ENCODE measurements around the gene CCDC127.

The CCDC127 gene

GRCh38 chr5:187617-188451 is 30.1 kb downstream of the CCDC127 start:
- H3K4me3 ChIP-seq (ENCODE audit: low read depth, low read length): no peak overlapping the region
- DNase-seq (ENCODE audit: low read depth): no peak
- no peak for TF ChIP-seq CTCF (IDR thresholded peaks at IDR 0.05; ENCODE audit: low read depth, low read length, missing control alignments)

- TF ChIP-seq CTCF (IDR thresholded peaks at IDR 0.05; ENCODE audit: low read depth, low read length, missing control alignments): no peak
- H3K4me3 ChIP-seq (ENCODE audit: low read depth, low read length): no peak overlapping the region
- DNase-seq (ENCODE audit: low read depth): no peak
These were observed 30.9 kb downstream of the CCDC127 start for GRCh38 chr5:187042-187431.

- H3K4me3 ChIP-seq (ENCODE audit: low read depth, low read length): no peak overlapping the region
- no peak for TF ChIP-seq CTCF (IDR thresholded peaks at IDR 0.05; ENCODE audit: low read depth, low read length, missing control alignments)
- no peak for DNase-seq (ENCODE audit: low read depth)
These were observed 31.6 kb downstream of the CCDC127 start for GRCh38 chr5:186091-187041.

- TF ChIP-seq CTCF (IDR thresholded peaks at IDR 0.05; ENCODE audit: low read depth, low read length, missing control alignments): no peak
- no peak for DNase-seq (ENCODE audit: low read depth)
- H3K4me3 ChIP-seq (ENCODE audit: low read depth, low read length): no peak overlapping the region
These were observed 32.6 kb downstream of the CCDC127 start for GRCh38 chr5:185095-186070.

- H3K4me3 ChIP-seq (ENCODE audit: low read depth, low read length): no peak overlapping the region
- DNase-seq (ENCODE audit: low read depth): no peak
- TF ChIP-seq CTCF (IDR thresholded peaks at IDR 0.05; ENCODE audit: low read depth, low read length, missing control alignments): no peak
These were observed 33.5 kb downstream of the CCDC127 start for GRCh38 chr5:184471-184870.

GRCh38 chr5:182126-182525 is 35.8 kb downstream of the CCDC127 start:
- DNase-seq (ENCODE audit: low read depth): no peak
- H3K4me3 ChIP-seq (ENCODE audit: low read depth, low read length): no peak overlapping the region
- no peak for TF ChIP-seq CTCF (IDR thresholded peaks at IDR 0.05; ENCODE audit: low read depth, low read length, missing control alignments)
